AML-193 (cell line): ENCODE measurements around the gene ITPRID1.
"Not testable (repeated sequence)": the region's sequence is repeated elsewhere in the genome, so short reads cannot be mapped to it uniquely, and the experiment has no call there.

Source experiments
- DNase-seq, 2 experiments: peaks; one replicate each; lab custom pipeline; 2025; lab: John Stamatoyannopoulos, UW

Gene ITPRID1

GRCh38 chr7:31513790-31514189 lies at the start of gene ITPRID1:
ITPRID1 (plus strand) TSS chr7:31514090; CDS start chr7:31553025, 38,935 bp downstream.
- DNase-seq, result no peak

GRCh38 chr7:31464601-31465000 lies 49.3 kb upstream of the ITPRID1 start:
- no peak for DNase-seq

- no peak for DNase-seq
Observed at GRCh38 chr7:31465285-31465684, 48.6 kb upstream of the ITPRID1 start.

- DNase-seq, result no peak
Observed at GRCh38 chr7:31466036-31466435, 47.9 kb upstream of the ITPRID1 start.

GRCh38 chr7:31470883-31471282 lies 43.0 kb upstream of the ITPRID1 start:
- DNase-seq, result not testable (repeated sequence)

- no peak for DNase-seq
Observed at GRCh38 chr7:31475368-31475767, 38.5 kb upstream of the ITPRID1 start.

GRCh38 chr7:31476073-31476745 lies 37.7 kb upstream of the ITPRID1 start:
- no peak for DNase-seq

GRCh38 chr7:31476941-31477677 lies 36.8 kb upstream of the ITPRID1 start:
- DNase-seq, result no peak

GRCh38 chr7:31478018-31478417 lies 35.9 kb upstream of the ITPRID1 start:
- DNase-seq, result no peak

- no peak for DNase-seq
Observed at GRCh38 chr7:31478721-31479120, 35.2 kb upstream of the ITPRID1 start.

- DNase-seq, result no peak
Observed at GRCh38 chr7:31487071-31487470, 26.8 kb upstream of the ITPRID1 start.

GRCh38 chr7:31487476-31487875 lies 26.4 kb upstream of the ITPRID1 start:
- no peak for DNase-seq

- peak; percentile 3 to 46 for DNase-seq
Observed at GRCh38 chr7:31488562-31489203, 25.2 kb upstream of the ITPRID1 start.

GRCh38 chr7:31490796-31491314 lies 23.0 kb upstream of the ITPRID1 start:
- no peak for DNase-seq

- DNase-seq, result no peak
Observed at GRCh38 chr7:31492086-31492485, 21.8 kb upstream of the ITPRID1 start.

- no peak for DNase-seq
Observed at GRCh38 chr7:31493714-31494181, 20.1 kb upstream of the ITPRID1 start.

- DNase-seq, result no peak
Observed at GRCh38 chr7:31494421-31494820, 19.5 kb upstream of the ITPRID1 start.

GRCh38 chr7:31495653-31496052 lies 18.2 kb upstream of the ITPRID1 start:
- no peak for DNase-seq

- DNase-seq, result no peak
Observed at GRCh38 chr7:31497516-31497915, 16.4 kb upstream of the ITPRID1 start.

GRCh38 chr7:31500656-31501055 lies 13.2 kb upstream of the ITPRID1 start:
- no peak for DNase-seq

- no peak for DNase-seq
Observed at GRCh38 chr7:31508823-31509222, 5.1 kb upstream of the ITPRID1 start.

GRCh38 chr7:31512166-31512565 lies 1.7 kb upstream of the ITPRID1 start:
- no peak for DNase-seq
